Neural cell (in vitro differentiated cells): ENCODE measurements around the gene SCN8A. TPM values are rescaled to one million over a fixed set of nuclear protein-coding genes. Genes with fewer than 3 reads are reported as not detected.

Experiments
- H2AFZ ChIP-seq: fragments of 200-600, 300-800 bp; sonication (generic), shearing (Covaris generic); 2 replicates; pipeline ENCODE4 v1.6.0; 2014; ENCODE audit warnings: low read depth, mild to moderate bottlenecking, antibody characterized with exemption, low read length, moderate library complexity
- H3F3A ChIP-seq: fragments of 200-600 bp; shearing (Covaris generic); 2 replicates; pipeline ENCODE4 v1.6.1; 2016; ENCODE audit warnings: mild to moderate bottlenecking, moderate library complexity, mixed read lengths, antibody characterized with exemption, low read length; ENCODE audit not compliant: insufficient read depth, poor library complexity, severe bottlenecking
- H3K27ac ChIP-seq: fragments of 200-600, 300-800 bp; sonication (generic), shearing (Covaris generic); 2 replicates; pipeline ENCODE4 v1.5.1; 2014; ENCODE audit warnings: mild to moderate bottlenecking, low read length, moderate library complexity
- H3K27me3 ChIP-seq: fragments of 300-800, 200-600 bp; sonication (generic), shearing (Covaris generic); 2 replicates; pipeline ENCODE4 v1.6.0; 2014; ENCODE audit warnings: mild to moderate bottlenecking, low read depth, low read length, moderate library complexity; ENCODE audit not compliant: insufficient read depth
- H3K36me3 ChIP-seq: fragments of 300-800, 200-600 bp; sonication (generic), shearing (Covaris generic); 2 replicates; pipeline ENCODE4 v1.5.1; 2014; ENCODE audit warnings: mild to moderate bottlenecking, antibody characterized with exemption, low read length, moderate library complexity; ENCODE audit not compliant: insufficient read depth
- H3K4me2 ChIP-seq: fragments of 300-800, 200-600 bp; sonication (generic), shearing (Covaris generic); 2 replicates; pipeline ENCODE4 v1.6.0; 2014; ENCODE audit warnings: mild to moderate bottlenecking, low read length
- H3K4me3 ChIP-seq: fragments of 300-800, 200-600 bp; sonication (generic), shearing (Covaris generic); 2 replicates; pipeline ENCODE4 v1.5.1; 2014; ENCODE audit warnings: mild to moderate bottlenecking, low read length, moderate library complexity
- H3K79me2 ChIP-seq: fragments of 200-600 bp; shearing (Covaris generic); replicated peaks from 2 replicates; pipeline ENCODE4 v1.6.0; 2014; ENCODE audit warnings: mild to moderate bottlenecking, low read length, moderate library complexity; ENCODE audit not compliant: insufficient read depth
- H3K9ac ChIP-seq: fragments of 300-800, 200-600 bp; sonication (generic), shearing (Covaris generic); 2 replicates; pipeline ENCODE4 v1.6.1; 2016; ENCODE audit warnings: mild to moderate bottlenecking, low read length, mixed read lengths
- H3K9me2 ChIP-seq: fragments of 200-600 bp; shearing (Covaris generic); 2 replicates; pipeline ENCODE4 v1.6.1; 2016; ENCODE audit warnings: mild to moderate bottlenecking, low read length, mixed read lengths; ENCODE audit not compliant: insufficient read depth
- H3K9me3 ChIP-seq: fragments of 200-600, 300-800 bp; sonication (generic), shearing (Covaris generic); 2 replicates; pipeline ENCODE4 v1.6.1; 2016; ENCODE audit warnings: mild to moderate bottlenecking, mixed run types, low read length, moderate library complexity, mixed read lengths
- H4K20me1 ChIP-seq: fragments of 200-600 bp; shearing (Covaris generic); 2 replicates; pipeline ENCODE4 v1.6.1; 2016; ENCODE audit warnings: mild to moderate bottlenecking, mixed run types; ENCODE audit not compliant: insufficient read depth
- EP300 ChIP-seq: fragments of 450-650 bp; conservative IDR thresholded peaks from 2 replicates; pipeline ENCODE4 v1.6.1; 2014; ENCODE audit warnings: antibody characterized with exemption, mild to moderate bottlenecking, moderate library complexity; ENCODE audit not compliant: poor library complexity, severe bottlenecking
- EZH2 ChIP-seq: fragments of 200-600, 300-800 bp; shearing (Covaris generic), sonication (generic); IDR thresholded peaks from 2 replicates; pipeline ENCODE4 v1.6.1; 2014; ENCODE audit warnings: antibody characterized with exemption, low read length, borderline replicate concordance, mild to moderate bottlenecking; ENCODE audit not compliant: insufficient read depth, poor library complexity, severe bottlenecking
- MXI1 ChIP-seq: fragments of 450-650 bp; conservative IDR thresholded peaks from 2 replicates; pipeline ENCODE4 v1.6.1; 2014; ENCODE audit warnings: antibody characterized with exemption, mild to moderate bottlenecking; ENCODE audit not compliant: poor library complexity, severe bottlenecking
- POLR2AphosphoS5 ChIP-seq: IDR thresholded peaks from 2 replicates; pipeline ENCODE4 v1.6.1; 2012
- RAD21 ChIP-seq: fragments of 450-650 bp; conservative IDR thresholded peaks from 2 replicates; pipeline ENCODE4 v1.6.1; 2014; ENCODE audit warnings: antibody characterized with exemption, mild to moderate bottlenecking, moderate library complexity
- SMC3 ChIP-seq: fragments of 450-650 bp; conservative IDR thresholded peaks from 2 replicates; pipeline ENCODE4 v1.6.1; 2014; ENCODE audit warnings: antibody characterized with exemption, mild to moderate bottlenecking, moderate library complexity; ENCODE audit not compliant: poor library complexity
- TAF1 ChIP-seq: IDR thresholded peaks from 2 replicates; pipeline ENCODE4 v1.6.1; 2012; ENCODE audit warnings: low read depth
- polyA plus RNA-seq: library from polyadenylated mRNA; depleted of rRNA; stranded (reverse); fragments of >200 nt; gene quantifications from 2 replicates; pipeline ENCODE4 v1.2.3, GENCODE V29; 2014
- TF ChIP-seq, protein P1 (sequence below): IDR thresholded peaks from 2 replicates; pipeline ENCODE4 v1.6.1; 2012; ENCODE audit warnings: borderline replicate concordance
- TF ChIP-seq, protein P2 (sequence below): fragments of 450-650 bp; IDR thresholded peaks from 2 replicates; pipeline ENCODE4 v1.5.1; 2014; ENCODE audit warnings: antibody characterized with exemption, mild to moderate bottlenecking, moderate library complexity; ENCODE audit not compliant: poor library complexity, severe bottlenecking

The SCN8A gene
- polyA plus RNA-seq, 1 donor from 2014 or later = 14.2 TPM

DNA sequence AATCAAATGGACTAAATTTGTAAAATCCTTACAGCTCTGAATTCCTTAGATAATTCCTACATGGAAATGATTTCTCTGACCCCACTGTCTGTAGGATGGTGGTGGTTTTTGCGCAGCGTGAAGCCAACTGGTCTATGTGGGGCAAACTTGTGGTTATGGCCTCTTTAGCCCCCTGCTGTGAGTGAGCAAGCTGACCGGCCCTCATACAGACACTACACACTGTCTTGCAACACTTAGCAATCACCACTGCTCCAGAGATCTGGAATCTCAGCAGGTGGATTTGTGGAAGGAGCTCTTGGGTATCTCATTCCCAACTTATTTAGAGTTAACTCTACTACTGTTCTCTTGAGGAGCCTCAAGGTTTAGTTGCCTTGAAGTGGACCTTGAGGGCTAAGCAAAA lies 70.2 kb downstream of the SCN8A start:
- no peaks in the 10 kb centered on the region for H3K36me3 ChIP-seq
- no peaks in the 10 kb centered on the region for H3K27me3 ChIP-seq
- no peak overlapping the region for H3K27ac ChIP-seq
- no peaks in the 10 kb centered on the region for H3K79me2 ChIP-seq
- H3K9me3 ChIP-seq = peaks cover 5% of the 10 kb centered on the region
- H4K20me1 ChIP-seq = no peaks in the 10 kb centered on the region
- TF ChIP-seq EP300 (no peak), EZH2 (no peak), MXI1 (no peak), RAD21 (no peak), TAF1 (no peak), POLR2AphosphoS5 (no peak), SMC3 (no peak)
- TF ChIP-seq, protein P1, sequence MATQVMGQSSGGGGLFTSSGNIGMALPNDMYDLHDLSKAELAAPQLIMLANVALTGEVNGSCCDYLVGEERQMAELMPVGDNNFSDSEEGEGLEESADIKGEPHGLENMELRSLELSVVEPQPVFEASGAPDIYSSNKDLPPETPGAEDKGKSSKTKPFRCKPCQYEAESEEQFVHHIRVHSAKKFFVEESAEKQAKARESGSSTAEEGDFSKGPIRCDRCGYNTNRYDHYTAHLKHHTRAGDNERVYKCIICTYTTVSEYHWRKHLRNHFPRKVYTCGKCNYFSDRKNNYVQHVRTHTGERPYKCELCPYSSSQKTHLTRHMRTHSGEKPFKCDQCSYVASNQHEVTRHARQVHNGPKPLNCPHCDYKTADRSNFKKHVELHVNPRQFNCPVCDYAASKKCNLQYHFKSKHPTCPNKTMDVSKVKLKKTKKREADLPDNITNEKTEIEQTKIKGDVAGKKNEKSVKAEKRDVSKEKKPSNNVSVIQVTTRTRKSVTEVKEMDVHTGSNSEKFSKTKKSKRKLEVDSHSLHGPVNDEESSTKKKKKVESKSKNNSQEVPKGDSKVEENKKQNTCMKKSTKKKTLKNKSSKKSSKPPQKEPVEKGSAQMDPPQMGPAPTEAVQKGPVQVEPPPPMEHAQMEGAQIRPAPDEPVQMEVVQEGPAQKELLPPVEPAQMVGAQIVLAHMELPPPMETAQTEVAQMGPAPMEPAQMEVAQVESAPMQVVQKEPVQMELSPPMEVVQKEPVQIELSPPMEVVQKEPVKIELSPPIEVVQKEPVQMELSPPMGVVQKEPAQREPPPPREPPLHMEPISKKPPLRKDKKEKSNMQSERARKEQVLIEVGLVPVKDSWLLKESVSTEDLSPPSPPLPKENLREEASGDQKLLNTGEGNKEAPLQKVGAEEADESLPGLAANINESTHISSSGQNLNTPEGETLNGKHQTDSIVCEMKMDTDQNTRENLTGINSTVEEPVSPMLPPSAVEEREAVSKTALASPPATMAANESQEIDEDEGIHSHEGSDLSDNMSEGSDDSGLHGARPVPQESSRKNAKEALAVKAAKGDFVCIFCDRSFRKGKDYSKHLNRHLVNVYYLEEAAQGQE = no peak
- TF ChIP-seq, protein P2, sequence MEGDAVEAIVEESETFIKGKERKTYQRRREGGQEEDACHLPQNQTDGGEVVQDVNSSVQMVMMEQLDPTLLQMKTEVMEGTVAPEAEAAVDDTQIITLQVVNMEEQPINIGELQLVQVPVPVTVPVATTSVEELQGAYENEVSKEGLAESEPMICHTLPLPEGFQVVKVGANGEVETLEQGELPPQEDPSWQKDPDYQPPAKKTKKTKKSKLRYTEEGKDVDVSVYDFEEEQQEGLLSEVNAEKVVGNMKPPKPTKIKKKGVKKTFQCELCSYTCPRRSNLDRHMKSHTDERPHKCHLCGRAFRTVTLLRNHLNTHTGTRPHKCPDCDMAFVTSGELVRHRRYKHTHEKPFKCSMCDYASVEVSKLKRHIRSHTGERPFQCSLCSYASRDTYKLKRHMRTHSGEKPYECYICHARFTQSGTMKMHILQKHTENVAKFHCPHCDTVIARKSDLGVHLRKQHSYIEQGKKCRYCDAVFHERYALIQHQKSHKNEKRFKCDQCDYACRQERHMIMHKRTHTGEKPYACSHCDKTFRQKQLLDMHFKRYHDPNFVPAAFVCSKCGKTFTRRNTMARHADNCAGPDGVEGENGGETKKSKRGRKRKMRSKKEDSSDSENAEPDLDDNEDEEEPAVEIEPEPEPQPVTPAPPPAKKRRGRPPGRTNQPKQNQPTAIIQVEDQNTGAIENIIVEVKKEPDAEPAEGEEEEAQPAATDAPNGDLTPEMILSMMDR = no peak
- H2AFZ ChIP-seq = no peak overlapping the region
- no peak overlapping the region for H3K4me2 ChIP-seq
- H3F3A ChIP-seq = no peaks in the 10 kb centered on the region
- H3K9me2 ChIP-seq = no peaks in the 10 kb centered on the region
- no peak overlapping the region for H3K9ac ChIP-seq
- H3K4me3 ChIP-seq = no peak overlapping the region

DNA sequence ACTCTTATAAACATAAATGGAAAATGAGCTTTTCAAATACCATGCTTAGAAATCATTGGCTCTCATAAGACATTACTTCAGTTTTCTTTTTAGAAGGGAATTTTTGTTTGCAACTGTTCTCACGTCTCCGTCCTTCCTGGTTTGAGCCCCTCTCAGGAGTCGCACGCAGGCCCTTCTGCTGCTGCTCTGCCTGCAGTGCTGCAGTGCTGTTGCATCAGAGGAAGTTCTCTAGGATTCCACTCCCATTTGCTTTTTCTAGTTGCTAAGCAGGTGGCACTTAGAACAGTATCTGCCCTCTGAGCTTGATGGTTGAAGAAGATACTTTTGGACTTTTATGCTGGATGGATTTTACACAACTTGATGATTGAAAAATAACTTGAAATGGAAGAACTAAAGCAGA lies 70.8 kb downstream of the SCN8A start:
- Histone ChIP-seq H3K4me3 (no peak overlapping the region), H4K20me1 (no peaks in the 10 kb centered on the region), H3K79me2 (no peaks in the 10 kb centered on the region), H2AFZ (no peak overlapping the region), H3K4me2 (no peak overlapping the region), H3K9me3 (peaks cover 5% of the 10 kb centered on the region), H3K27me3 (no peaks in the 10 kb centered on the region), H3F3A (no peaks in the 10 kb centered on the region), H3K9me2 (no peaks in the 10 kb centered on the region), H3K9ac (no peak overlapping the region), H3K27ac (no peak overlapping the region), H3K36me3 (no peaks in the 10 kb centered on the region)
- TF ChIP-seq POLR2AphosphoS5 (no peak), EZH2 (no peak), RAD21 (no peak), TAF1 (no peak), EP300 (no peak), SMC3 (no peak), MXI1 (no peak)
- TF ChIP-seq, protein P2 = no peak
- TF ChIP-seq, protein P1 = no peak
